Central memory CD4-positive, alpha-beta T cell (primary cell): ENCODE data around the gene CYTH2.
"Not testable (repeated sequence)": the region's sequence is repeated elsewhere in the genome, so short reads cannot be mapped to it uniquely, and the experiment has no call there.

ENCODE experiments used
- DNase-seq: peaks from one replicate; pipeline ENCODE4 v3.0.0; 2022

Gene CYTH2

DNA sequence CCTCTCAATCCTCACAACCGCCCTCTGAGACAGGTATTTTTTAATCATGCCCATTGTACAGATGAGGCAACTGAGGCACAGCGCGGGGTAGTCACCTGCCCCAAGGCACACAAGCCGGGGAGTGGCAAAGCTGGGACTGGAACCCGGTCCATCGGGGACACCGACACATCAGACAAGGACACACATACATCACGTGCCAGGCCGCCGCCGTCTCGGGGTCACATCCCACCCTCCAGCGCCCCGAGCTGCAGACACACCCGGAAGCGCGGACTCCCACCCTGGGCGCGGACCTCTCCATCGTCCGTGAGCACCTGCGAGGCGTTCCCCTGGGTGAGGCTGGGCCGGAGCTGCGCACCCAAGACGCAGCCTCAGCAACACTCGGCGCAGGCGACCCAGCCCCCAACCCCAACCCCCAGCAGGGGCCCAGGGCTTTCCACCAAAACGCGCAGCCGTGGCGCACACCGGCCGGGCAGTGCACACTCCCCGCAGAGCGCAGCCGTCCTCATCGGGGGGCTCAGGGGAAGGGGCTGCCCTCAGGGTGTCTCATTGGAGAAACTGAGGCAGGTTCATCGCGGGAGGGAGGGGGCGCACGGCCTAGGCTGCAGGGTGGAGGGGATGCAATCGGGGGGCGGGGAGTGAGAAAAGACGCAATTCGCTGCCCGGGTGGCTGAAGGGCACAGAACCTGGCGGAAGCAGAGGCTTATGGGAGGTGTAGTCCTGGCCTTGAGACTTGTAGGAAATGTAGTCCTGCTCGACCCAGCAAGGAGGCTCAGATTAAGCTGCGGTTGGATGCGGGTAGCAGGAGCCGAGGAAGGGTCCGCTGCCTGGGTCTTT, 44.3 kb downstream of the CYTH2 start:
- peak; percentile 68 for DNase-seq

DNA sequence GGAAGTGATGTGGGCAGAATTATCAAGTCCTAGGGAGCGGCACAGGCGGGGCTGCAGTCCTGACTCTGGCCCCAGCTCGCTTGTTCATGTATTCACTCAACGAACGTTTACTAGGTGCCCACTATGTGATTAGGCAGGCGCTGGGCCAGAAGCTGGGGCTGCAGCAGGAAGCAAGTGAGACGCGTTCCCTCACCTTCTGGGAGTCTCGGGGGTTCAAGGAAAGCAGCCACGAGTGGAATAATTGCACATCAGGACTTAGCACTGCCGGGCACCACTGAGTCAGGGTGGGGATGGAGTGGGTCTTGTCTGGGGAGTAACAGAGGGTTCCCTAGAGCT, 44.9 kb downstream of the CYTH2 start:
- no peak for DNase-seq

DNA sequence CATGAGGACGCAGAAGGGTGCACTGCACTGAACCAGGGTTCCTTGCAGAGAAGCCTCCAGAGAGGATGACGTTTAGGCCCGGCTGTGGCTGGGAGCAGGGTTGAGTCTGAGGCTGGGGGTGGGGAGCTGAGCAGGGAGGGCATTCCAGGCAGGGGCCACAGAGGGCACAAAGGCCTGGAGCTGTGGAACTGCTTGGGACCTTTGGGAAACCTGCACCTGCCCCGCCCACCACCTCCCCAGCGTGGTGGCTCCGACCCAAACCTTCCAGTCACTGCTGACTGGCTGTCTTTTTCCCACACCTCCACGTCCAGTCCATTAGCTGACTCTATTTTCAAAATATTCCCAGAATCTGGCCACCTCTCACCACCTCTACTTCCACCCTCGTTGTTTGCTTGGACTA, 47.4 kb downstream of the CYTH2 start:
- no peak for DNase-seq

DNA sequence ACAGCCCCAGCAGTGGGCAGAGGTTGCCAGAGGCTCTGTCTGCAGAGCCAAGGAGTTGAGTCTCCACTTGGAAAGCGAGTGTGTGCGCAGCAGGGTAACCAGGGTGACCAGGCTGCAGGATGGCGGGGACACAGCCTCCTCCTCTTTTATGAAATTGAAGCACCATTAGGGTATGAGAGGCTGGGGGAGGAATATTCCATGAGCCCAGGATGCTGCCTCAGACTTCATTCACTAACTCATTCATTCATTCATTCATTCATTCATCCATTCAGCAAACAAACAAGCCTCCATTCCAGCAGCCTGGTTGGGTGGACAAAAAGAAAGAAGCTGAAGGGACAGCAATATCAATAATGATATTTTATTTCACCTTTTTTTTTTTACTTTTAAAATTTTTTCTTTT, 49.0 kb downstream of the CYTH2 start:
- DNase-seq = no peak

DNA sequence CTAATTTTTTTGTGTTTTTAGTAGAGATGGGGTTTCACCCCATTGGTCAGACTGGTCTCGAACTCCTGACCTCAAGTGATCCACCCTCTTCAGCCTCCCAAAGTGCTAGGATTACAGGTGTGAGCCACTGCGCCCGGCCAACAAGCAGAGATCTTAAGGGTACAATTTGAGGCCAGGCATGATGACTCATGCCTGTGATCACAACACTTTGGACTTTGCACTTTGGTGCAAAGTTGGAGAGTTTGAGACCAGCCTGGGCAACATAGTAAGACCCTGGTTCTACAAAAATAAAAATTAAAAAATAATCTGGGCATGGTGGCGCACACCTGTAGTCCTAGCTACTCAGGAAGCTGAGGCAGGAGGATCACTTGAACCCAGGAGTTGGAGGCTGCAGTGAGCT, 50.3 kb downstream of the CYTH2 start:
- not testable (repeated sequence) for DNase-seq

DNA sequence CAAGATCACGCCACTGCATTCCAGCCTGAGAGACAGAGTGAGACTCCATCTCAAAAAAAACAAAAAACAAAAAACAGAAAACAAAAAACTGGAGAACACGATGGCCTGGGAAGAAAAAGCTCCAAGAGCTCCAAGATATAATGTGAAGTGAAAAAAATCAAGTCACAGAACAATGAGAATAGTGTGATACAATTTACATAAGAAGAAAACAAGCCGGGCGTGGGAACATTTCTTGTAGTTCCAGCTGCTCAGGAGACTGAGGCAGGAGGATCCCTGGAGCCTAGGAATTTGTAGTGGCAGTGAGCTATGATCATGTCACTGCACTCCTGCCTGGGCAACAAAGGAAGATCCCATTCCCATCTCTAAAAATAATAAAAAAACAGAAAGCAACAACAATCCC, 51.0 kb downstream of the CYTH2 start:
- no peak for DNase-seq

GRCh38 chr19:48524221-48524620, 55.1 kb downstream of the CYTH2 start:
- no peak for DNase-seq

DNA sequence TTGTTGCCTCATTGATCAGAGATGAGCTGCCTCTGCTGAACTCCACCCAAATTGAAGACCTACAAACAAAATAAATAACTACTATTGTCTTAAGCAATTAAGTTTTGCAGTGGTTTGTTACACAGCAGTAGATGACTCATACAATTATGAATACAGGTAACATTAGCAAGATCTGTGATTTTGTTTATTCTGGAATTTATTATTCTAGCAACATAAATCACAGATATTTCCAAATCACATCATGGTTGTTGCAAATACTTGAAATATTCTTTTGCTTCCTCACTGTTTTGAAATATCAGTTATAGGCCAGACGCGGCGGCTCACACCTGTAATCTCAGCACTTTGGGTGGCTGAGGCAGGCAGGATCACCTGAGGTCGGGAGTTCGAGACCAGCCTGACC, 55.6 kb downstream of the CYTH2 start:
- no peak for DNase-seq

DNA sequence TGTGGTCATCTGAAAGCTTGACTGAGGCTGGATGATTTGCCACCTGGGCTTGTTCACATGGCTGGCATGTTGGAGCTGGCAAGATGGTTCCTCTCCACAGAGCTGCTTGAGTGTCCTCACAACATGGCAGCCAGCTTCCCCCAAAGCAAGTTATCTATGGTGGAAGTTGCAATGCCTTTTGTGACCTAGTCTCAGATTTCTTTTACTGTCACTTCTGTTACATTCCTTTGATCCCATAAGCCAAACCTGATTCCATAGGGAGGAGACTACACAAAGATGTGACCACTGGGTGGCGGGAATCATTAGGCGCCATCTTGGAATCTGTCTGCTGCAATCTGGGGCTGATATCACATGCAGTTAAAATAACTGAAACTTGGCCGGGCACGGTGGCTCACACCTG, 60.0 kb downstream of the CYTH2 start:
- DNase-seq = no peak

- no peak for DNase-seq
These were observed 61.0 kb downstream of the CYTH2 start for GRCh38 chr19:48530066-48530720.

GRCh38 chr19:48530770-48531169, 61.6 kb downstream of the CYTH2 start:
- no peak for DNase-seq
